Frontal cortex (tissue), 4 donors: Measurements from ENCODE around the gene RPS15. TPM values are rescaled to one million over a fixed set of nuclear protein-coding genes. Genes with fewer than 3 reads are reported as not detected.
A peak's percentile ranks its signal among the peaks of the same experiment; 100 is the strongest.

Source experiments
- DNase-seq, 2 donors: peaks; one replicate each; pipeline ENCODE4 v3.0.0; 2012; ENCODE audit warnings: low spot score in 2 of 2
- FAIRE-seq: peaks from 2 replicates; lab custom pipeline; 2012; peaks lifted over from hg19 to GRCh38; lab: Jason Lieb, UNC
- total RNA-seq: library from RNA; depleted of rRNA; stranded (reverse); fragments of >200 nt; gene quantifications from one replicate; pipeline ENCODE4 v1.2.3, GENCODE V29; 2014
- donor health status: control.
- donor health status: control.
- donor health status: control.

RPS15 gene
- total RNA-seq, result 276 TPM

- DNase-seq (peak; percentile 96 to 97), FAIRE-seq (no peak)
These were observed at the start of gene RPS15 for GRCh38 chr19:1438035-1438932. Gene RPS15 (plus strand): TSS chr19:1438396. CDS start chr19:1438426, 30 bp downstream.

- FAIRE-seq, result no peak
- DNase-seq, result no peak
These were observed 49.6 kb upstream of the RPS15 start for GRCh38 chr19:1388637-1389026.

GRCh38 chr19:1389033-1389940 is 48.9 kb upstream of the RPS15 start:
- no peak for FAIRE-seq
- DNase-seq, result peak in 1 of 2 donors; percentile 66

GRCh38 chr19:1390890-1391423 is 47.2 kb upstream of the RPS15 start:
- DNase-seq (no peak), FAIRE-seq (no peak)

GRCh38 chr19:1392407-1392806 is 45.8 kb upstream of the RPS15 start:
- FAIRE-seq (no peak), DNase-seq (no peak)

- FAIRE-seq, result no peak
These were observed 45.2 kb upstream of the RPS15 start for GRCh38 chr19:1392939-1393530.

GRCh38 chr19:1393841-1394240 is 44.4 kb upstream of the RPS15 start:
- no peak for DNase-seq
- FAIRE-seq, result no peak

More at GRCh38 chr19:1392939-1393530, 45.2 kb upstream of the RPS15 start:
- no peak for DNase-seq

- no peak for DNase-seq
- no peak for FAIRE-seq
These were observed 43.7 kb upstream of the RPS15 start for GRCh38 chr19:1394252-1395193.

GRCh38 chr19:1395194-1396018 is 42.8 kb upstream of the RPS15 start:
- no peak for FAIRE-seq
- DNase-seq, result no peak

- DNase-seq, result no peak
- no peak for FAIRE-seq
These were observed 42.0 kb upstream of the RPS15 start for GRCh38 chr19:1396019-1396767.

- FAIRE-seq, result no peak
- no peak for DNase-seq
These were observed 41.2 kb upstream of the RPS15 start for GRCh38 chr19:1396768-1397679.

GRCh38 chr19:1397838-1398237 is 40.4 kb upstream of the RPS15 start:
- FAIRE-seq, result no peak
- DNase-seq, result no peak

GRCh38 chr19:1399079-1399478 is 39.1 kb upstream of the RPS15 start:
- no peak for FAIRE-seq

GRCh38 chr19:1399745-1400144 is 38.5 kb upstream of the RPS15 start:
- DNase-seq, result no peak
- no peak for FAIRE-seq

More at GRCh38 chr19:1399079-1399478, 39.1 kb upstream of the RPS15 start:
- no peak for DNase-seq

- DNase-seq (peak; percentile 69 to 79), FAIRE-seq (no peak)
These were observed 37.7 kb upstream of the RPS15 start for GRCh38 chr19:1400281-1401137.
